NCI-H2171 (cell line): ENCODE data around the gene PSMD13.

ENCODE experiments used
- DNase-seq: peaks from one replicate; lab custom pipeline; 2025; lab: John Stamatoyannopoulos, UW

PSMD13 gene

DNA sequence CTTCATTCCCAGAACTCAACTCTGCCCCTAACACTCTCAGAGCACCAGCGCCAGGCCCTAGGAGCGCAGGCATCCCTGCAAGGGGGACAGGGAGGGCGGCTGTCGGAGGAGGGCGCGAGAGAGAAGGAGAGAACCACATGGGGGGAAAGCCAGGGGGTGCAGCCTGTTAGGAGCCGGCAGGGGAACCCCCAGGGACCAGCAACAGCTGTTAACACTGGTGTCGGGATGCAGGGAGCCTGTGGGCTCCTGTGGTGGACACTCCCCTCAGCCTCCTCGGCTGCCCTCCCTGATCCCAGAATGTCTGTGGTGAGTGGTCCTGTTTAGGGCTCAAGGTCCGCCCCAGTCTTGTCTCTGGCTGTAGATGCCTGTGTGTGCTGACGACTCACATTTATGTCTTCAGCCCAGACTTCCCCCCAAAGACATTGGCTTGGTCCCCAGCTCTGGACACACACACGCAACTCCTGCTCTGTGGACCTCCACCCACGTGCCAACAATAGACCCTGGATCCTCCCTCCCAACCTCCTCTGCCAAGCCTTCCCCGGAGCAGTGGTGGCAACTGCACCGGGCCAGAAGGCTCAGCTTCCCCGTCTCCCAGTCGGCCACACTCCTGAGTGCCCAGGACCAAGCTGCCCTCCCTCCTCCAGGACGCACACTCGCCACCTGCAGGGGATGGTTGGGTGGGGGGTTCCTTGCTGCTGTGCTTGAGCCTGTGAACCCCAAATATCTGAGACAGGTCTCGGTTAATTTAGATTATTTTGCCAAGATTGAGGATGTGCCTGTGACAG lies 63.4 kb downstream of the PSMD13 start:
- no peak for DNase-seq
